Measurements from ENCODE around the gene PLVAP. TPM values are rescaled to one million over a fixed set of nuclear protein-coding genes. Genes with fewer than 3 reads are reported as not detected.

Gene PLVAP
- total and polyA plus RNA-seq, 7 donors, result 6.5 to 46.0 (median 16.2) TPM

DNA sequence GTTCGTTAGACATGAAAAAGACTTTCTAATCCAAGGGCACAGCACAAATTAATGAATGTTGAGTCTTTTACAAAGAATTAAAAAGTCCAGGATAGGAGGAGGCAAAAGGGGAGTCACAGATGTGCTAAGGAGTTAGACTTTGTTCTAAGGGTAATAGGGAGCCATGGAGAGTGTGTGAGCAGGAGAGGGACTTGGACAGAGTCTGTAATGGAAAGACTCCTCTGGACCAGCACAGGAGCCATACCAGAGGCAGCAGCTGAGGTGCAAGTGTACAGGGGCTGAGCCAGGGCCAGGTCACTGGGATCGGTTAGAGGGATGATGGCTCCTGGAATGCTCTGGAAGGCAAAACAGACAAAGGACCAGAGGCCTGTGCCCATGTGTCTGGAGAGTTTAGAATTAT lies 29.3 kb downstream of the PLVAP start:
- intact Hi-C loops (cut with DNase I), result loop anchor here (1.0 to 5.0 kb wide), 2 partner anchors 38 to 119 kb away; no protein-coding TSS in a partner anchor
- Histone ChIP-seq H3K4me3 (no peak overlapping the region), H3K36me3 (ENCODE audit: insufficient read depth in 1 of 2, low read depth in 1 of 2) (peaks cover 0 to 6% of the 10 kb centered on the region in 2 donors), H3K27ac (peak overlapping the region; percentile 65), H3K4me1 (peaks cover 26% of the 10 kb centered on the region), H3K9me3 (no peaks in the 10 kb centered on the region), H3K27me3 (ENCODE audit: insufficient read depth in 3 of 3, low read length in 2 of 3) (no peaks in the 10 kb centered on the region)
- DNase-seq (no peak), ATAC-seq (peak in 1 of 4 donors; percentile 10)
- TF ChIP-seq, protein P1, sequence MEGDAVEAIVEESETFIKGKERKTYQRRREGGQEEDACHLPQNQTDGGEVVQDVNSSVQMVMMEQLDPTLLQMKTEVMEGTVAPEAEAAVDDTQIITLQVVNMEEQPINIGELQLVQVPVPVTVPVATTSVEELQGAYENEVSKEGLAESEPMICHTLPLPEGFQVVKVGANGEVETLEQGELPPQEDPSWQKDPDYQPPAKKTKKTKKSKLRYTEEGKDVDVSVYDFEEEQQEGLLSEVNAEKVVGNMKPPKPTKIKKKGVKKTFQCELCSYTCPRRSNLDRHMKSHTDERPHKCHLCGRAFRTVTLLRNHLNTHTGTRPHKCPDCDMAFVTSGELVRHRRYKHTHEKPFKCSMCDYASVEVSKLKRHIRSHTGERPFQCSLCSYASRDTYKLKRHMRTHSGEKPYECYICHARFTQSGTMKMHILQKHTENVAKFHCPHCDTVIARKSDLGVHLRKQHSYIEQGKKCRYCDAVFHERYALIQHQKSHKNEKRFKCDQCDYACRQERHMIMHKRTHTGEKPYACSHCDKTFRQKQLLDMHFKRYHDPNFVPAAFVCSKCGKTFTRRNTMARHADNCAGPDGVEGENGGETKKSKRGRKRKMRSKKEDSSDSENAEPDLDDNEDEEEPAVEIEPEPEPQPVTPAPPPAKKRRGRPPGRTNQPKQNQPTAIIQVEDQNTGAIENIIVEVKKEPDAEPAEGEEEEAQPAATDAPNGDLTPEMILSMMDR (IDR thresholded peaks at IDR 0.05), result no peak
- 18 to 40% (median 39%) methylated on average over 2 of the region's 2 CpGs for WGBS, 3 donors

DNA sequence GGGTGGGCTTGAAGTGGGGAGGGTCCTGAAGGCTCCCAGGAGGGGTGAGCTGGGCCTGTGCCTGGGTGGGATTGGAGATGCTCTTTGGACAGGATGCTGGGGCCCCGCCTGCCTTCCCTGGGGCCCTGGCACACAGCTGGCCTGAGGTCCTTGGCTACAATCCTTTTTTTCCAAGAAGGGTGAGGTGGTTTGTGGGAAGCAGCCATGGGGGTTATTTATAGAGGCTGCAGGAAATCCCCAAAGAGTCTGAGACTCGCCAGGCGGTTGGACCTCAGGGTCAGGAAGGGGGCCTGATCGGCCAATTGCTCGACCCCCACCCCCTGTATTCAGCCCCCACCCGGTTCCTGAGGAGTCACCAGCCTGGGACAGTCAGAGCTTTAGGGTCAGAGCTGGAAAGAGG lies 29.8 kb downstream of the PLVAP start:
- peaks cover 26% of the 10 kb centered on the region for H3K4me1 ChIP-seq
- H3K36me3 ChIP-seq (ENCODE audit: insufficient read depth in 1 of 2, low read depth in 1 of 2), result peaks cover 0 to 6% of the 10 kb centered on the region in 2 donors
- H3K4me3 ChIP-seq, result no peak overlapping the region
- H3K27ac ChIP-seq, result peak overlapping the region; percentile 65
- H3K9me3 ChIP-seq, result no peaks in the 10 kb centered on the region
- intact Hi-C loops (cut with DNase I), result loop anchor here (1.0 to 5.0 kb wide), 2 partner anchors 39 to 120 kb away; no protein-coding TSS in a partner anchor
- H3K27me3 ChIP-seq (ENCODE audit: insufficient read depth in 3 of 3, low read length in 2 of 3), result no peaks in the 10 kb centered on the region
- DNase-seq, result peak in 1 of 2 donors; percentile 47
- WGBS, 3 donors, result 3 to 5% (median 4%) methylated on average over 6 of the region's 6 CpGs
- peak; percentile 72 to 84 (median 78) for ATAC-seq
- TF ChIP-seq, protein P1 (IDR thresholded peaks at IDR 0.05), result no peak

DNA sequence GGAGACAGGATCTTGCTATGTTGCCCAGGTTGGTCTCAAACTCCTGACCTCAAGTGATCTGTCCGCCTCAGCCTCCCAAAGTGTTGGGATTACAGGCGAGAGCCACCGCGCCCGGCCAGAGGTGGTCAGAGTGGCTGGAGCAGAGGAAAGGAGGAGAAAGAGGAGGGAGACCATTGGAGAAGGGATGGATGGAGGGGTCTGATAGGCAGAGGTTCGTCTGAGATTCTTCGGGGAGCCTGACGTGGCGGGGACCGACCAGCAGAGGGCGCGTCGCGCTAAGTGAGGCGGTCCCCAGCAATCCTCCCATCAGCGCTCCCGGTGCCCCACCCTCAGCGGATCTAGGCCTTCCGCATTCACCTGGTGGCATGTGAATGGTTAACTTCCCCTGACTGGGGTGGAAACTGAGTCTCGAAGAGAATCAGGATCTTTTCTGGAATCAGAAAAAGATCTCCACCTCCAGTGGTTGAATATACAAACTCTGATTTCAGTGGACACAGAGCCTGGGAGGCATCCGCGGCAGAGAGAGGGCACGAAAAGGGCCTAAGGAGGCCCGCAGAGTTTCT lies 31.0 kb downstream of the PLVAP start:
- ATAC-seq (peak; percentile 78 to 94 (median 86)), DNase-seq (peak; percentile 77 to 85)
- TF ChIP-seq, protein P1 (IDR thresholded peaks at IDR 0.05), result peak; percentile 98
- Histone ChIP-seq H3K27ac (peak overlapping the region; percentile 65), H3K9me3 (no peaks in the 10 kb centered on the region), H3K27me3 (ENCODE audit: insufficient read depth in 3 of 3, low read length in 2 of 3) (no peaks in the 10 kb centered on the region), H3K36me3 (ENCODE audit: insufficient read depth in 1 of 2, low read depth in 1 of 2) (peaks cover 0 to 12% of the 10 kb centered on the region in 2 donors), H3K4me1 (peaks cover 26% of the 10 kb centered on the region), H3K4me3 (no peak overlapping the region)
- WGBS, 3 donors, result 13 to 18% (median 14%) methylated on average over 24 of the region's 24 CpGs
- intact Hi-C loops (cut with DNase I), result loop anchor here (1.0 to 5.0 kb wide), 2 partner anchors 40 to 121 kb away; no protein-coding TSS in a partner anchor

- Histone ChIP-seq H3K27ac (no peak overlapping the region), H3K27me3 (ENCODE audit: insufficient read depth in 3 of 3, low read length in 2 of 3) (no peaks in the 10 kb centered on the region), H3K4me3 (no peak overlapping the region), H3K4me1 (peaks cover 15% of the 10 kb centered on the region), H3K36me3 (ENCODE audit: insufficient read depth in 1 of 2, low read depth in 1 of 2) (peaks cover 0 to 28% of the 10 kb centered on the region in 2 donors), H3K9me3 (no peaks in the 10 kb centered on the region)
- TF ChIP-seq, protein P1 (IDR thresholded peaks at IDR 0.05), result no peak
- WGBS, 3 donors, result 80 to 89% (median 85%) methylated on average over 7 of the region's 7 CpGs
- intact Hi-C loops (cut with DNase I), result no loop called here
- DNase-seq, result no peak
- ATAC-seq, result no peak
Observed at GRCh38 chr19:17341845-17342244, 35.3 kb downstream of the PLVAP start.

Data from psoas muscle (tissue), 8 donors.